Spleen (tissue), 11 donors: ENCODE results near the gene ACSS1. TPM values are rescaled to one million over a fixed set of nuclear protein-coding genes. Genes with fewer than 3 reads are reported as not detected.

Experiments
- DNase-seq: peaks from one replicate; pipeline ENCODE4 v3.0.0-alpha.2; 2020
- H3K27ac ChIP-seq, 8 donors: fragments of 200-600 bp; sonication (generic) in 7 of 8; 1 replicate in 4 of 8; 2 replicates in 4 of 8; pipeline versions ENCODE4 v1.5.0 to v1.8.0; 2016 to 2021; ENCODE audit warnings: inconsistent platforms in 4 of 8, mild to moderate bottlenecking in 4 of 8, moderate library complexity in 1 of 8
- H3K27me3 ChIP-seq, 7 donors: fragments of 200-600 bp; sonication (generic) in 6 of 7; replicated peaks in 1 of 7; 1 replicate in 4 of 7; 2 replicates in 3 of 7; pipeline versions ENCODE4 v1.5.0 to v1.8.0; 2016 to 2021; ENCODE audit warnings: inconsistent platforms in 3 of 7, mild to moderate bottlenecking in 1 of 7
- H3K36me3 ChIP-seq, 6 donors: fragments of 200-600 bp; sonication (generic) in 5 of 6; 1 replicate in 4 of 6; 2 replicates in 2 of 6; pipeline versions ENCODE4 v1.5.0 to v1.8.0; 2016 to 2021; ENCODE audit warnings: inconsistent platforms in 2 of 6
- H3K4me1 ChIP-seq, 6 donors: fragments of 200-600 bp; sonication (generic) in 5 of 6; 1 replicate in 3 of 6; 2 replicates in 3 of 6; pipeline versions ENCODE4 v1.5.0 to v1.8.0; 2016 to 2021; ENCODE audit warnings: inconsistent platforms in 3 of 6
- H3K4me3 ChIP-seq, 8 donors: fragments of 200-600 bp; sonication (generic) in 7 of 8; 1 replicate in 4 of 8; 2 replicates in 4 of 8; pipeline versions ENCODE4 v1.5.0 to v1.8.0; 2016 to 2021; ENCODE audit warnings: inconsistent platforms in 4 of 8, mild to moderate bottlenecking in 4 of 8, moderate library complexity in 2 of 8
- H3K9me3 ChIP-seq, 8 donors: fragments of 200-600 bp; sonication (generic) in 7 of 8; 1 replicate in 4 of 8; 2 replicates in 4 of 8; pipeline versions ENCODE4 v1.5.0 to v1.8.0; 2016 to 2021; ENCODE audit warnings: inconsistent platforms in 4 of 8
- POLR2A ChIP-seq, 3 donors: fragments of 450-650 bp; IDR thresholded peaks; one replicate each; pipeline ENCODE4 v1.5.1; 2017; ENCODE audit warnings: antibody characterized with exemption in 3 of 3, mild to moderate bottlenecking in 1 of 3
- POLR2AphosphoS5 ChIP-seq, 3 donors: sonication (generic); formaldehyde crosslinking; IDR thresholded peaks; one replicate each; pipeline ENCODE4 v1.5.1; 2017; ENCODE audit warnings: antibody characterized with exemption in 3 of 3
- WGBS, 5 donors: extraction: QIAGEN DNeasy Blood & Tissue Kit in 3 of 5; methylation state at CpG; one replicate each; pipeline versions ENCODE4 v1.1.5 to v1.1.7; 2013 to 2018; 5-methylcytosine and 5-hydroxymethylcytosine counted together
- intact Hi-C: fragments of 100-400 bp; cut with DNase I; formaldehyde crosslinking; loops from one replicate; pipeline ENCODE4 v1.15.0; 2023; ENCODE audit warnings: low total_unique reads
- polyA plus RNA-seq, 3 donors: library from polyadenylated mRNA; stranded (reverse); fragments of 200-250 nt; gene quantifications; one replicate each; pipeline ENCODE4 v1.2.1, GENCODE V29; 2013
- total RNA-seq, 7 donors: library from RNA; depleted of rRNA in 3 of 7; stranded (reverse); fragments of >200 nt in 3 of 7; fragmentation: NEBNext Ultra II Directional in 4 of 7; extraction: Animal tissue kit (Norgen Biotek cat#: 25700) in 4 of 7; gene quantifications; one replicate each; pipeline versions ENCODE4 v1.1.0 to v1.2.1, GENCODE V29; 2016 to 2021
- TF ChIP-seq, protein P1 (sequence below), 11 experiments: fragments of 200-600 bp in 7 of 11; fragments of 450-650 bp in 4 of 11; sonication (generic) in 4 of 11; IDR thresholded peaks in 8 of 11; conservative IDR thresholded peaks in 3 of 11; 1 replicate in 7 of 11; 2 replicates in 4 of 11; pipeline versions ENCODE4 v1.4.0 to v1.8.0; 2016 to 2021; ENCODE audit warnings: antibody characterized with exemption in 11 of 11, inconsistent platforms in 4 of 11, mild to moderate bottlenecking in 1 of 11
- donor health status: healthy with polysubstance abuse.
- donor health status: DM: no; HTN: no; CAD: no; lungs with moderate emphysema.
- donor health status: DM: no; HTN: no; CAD: no.
- donor health status: Bipolar disorder and iron deficiency.
- donor health status: healthy.
- donor health status: DM: no; HTN: no; CAD: no.
- donor health status: DM: yes; HTN: yes; CAD: no.

ACSS1 gene
- total and polyA plus RNA-seq, 10 donors = 20.3 to 50.8 (median 36.4) TPM

DNA sequence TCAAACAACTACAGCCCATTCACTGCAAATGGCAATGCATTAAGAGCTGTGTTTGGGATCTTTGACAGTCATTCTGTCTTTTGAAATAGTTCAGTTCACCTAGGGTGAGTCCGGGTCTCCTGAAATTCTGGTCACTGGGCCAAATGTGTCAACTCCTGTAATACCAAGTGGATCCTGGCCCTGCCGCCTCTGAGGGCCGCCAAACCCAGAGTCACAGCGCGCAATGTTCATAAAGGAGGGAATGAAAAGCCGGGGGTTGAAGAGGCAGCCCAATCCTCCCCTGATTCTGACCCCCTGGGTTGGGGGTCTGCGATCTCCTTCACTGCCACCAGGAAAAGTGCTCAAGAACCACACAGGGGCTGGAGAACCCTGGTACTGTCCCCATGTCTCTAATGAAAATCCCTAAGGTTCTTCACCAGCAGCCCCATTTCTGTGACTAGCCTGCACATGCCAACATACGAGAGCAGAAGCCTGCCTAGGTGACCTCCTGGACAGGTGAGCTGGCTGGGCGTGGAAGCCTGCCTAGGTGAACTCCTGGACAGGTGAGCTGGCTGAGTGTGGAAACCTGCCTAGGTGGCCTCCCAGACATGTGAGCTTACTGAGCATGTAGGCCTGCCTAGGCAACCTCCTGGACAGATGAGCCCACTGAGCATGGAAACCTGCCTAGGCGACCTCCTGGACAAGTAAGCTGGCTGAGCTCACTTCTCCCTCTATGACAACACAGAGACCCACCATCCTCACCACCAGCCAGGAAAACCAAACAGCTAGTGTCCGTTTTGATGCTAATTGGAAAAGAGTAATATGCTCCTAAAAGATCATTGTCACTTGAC, 49.3 kb downstream of the ACSS1 start:
- no peaks in the 10 kb centered on the region for H3K9me3 ChIP-seq
- H3K27ac ChIP-seq = no peak overlapping the region
- H3K4me3 ChIP-seq = no peak overlapping the region
- WGBS, 5 donors = 92 to 99% (median 95%) methylated on average over 10 to 11 of the region's 11 CpGs
- intact Hi-C loops = loop anchor here (10.0 kb wide), 1 partner anchor 166 kb away; no protein-coding TSS in a partner anchor
- H3K36me3 ChIP-seq = peaks cover 2 to 100% (median 79%) of the 10 kb centered on the region in 6 donors
- H3K27me3 ChIP-seq = no peaks in the 10 kb centered on the region
- H3K4me1 ChIP-seq = no peaks in the 10 kb centered on the region
- TF ChIP-seq, protein P1, sequence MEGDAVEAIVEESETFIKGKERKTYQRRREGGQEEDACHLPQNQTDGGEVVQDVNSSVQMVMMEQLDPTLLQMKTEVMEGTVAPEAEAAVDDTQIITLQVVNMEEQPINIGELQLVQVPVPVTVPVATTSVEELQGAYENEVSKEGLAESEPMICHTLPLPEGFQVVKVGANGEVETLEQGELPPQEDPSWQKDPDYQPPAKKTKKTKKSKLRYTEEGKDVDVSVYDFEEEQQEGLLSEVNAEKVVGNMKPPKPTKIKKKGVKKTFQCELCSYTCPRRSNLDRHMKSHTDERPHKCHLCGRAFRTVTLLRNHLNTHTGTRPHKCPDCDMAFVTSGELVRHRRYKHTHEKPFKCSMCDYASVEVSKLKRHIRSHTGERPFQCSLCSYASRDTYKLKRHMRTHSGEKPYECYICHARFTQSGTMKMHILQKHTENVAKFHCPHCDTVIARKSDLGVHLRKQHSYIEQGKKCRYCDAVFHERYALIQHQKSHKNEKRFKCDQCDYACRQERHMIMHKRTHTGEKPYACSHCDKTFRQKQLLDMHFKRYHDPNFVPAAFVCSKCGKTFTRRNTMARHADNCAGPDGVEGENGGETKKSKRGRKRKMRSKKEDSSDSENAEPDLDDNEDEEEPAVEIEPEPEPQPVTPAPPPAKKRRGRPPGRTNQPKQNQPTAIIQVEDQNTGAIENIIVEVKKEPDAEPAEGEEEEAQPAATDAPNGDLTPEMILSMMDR (IDR thresholded peaks at IDR 0.05 in 8 of 11, conservative IDR thresholded peaks at IDR 0.05 in 3 of 11) = no peak
- TF ChIP-seq POLR2A (IDR thresholded peaks at IDR 0.05) (no peak), POLR2AphosphoS5 (IDR thresholded peaks at IDR 0.05) (no peak)
- DNase-seq = peak; percentile 64

DNA sequence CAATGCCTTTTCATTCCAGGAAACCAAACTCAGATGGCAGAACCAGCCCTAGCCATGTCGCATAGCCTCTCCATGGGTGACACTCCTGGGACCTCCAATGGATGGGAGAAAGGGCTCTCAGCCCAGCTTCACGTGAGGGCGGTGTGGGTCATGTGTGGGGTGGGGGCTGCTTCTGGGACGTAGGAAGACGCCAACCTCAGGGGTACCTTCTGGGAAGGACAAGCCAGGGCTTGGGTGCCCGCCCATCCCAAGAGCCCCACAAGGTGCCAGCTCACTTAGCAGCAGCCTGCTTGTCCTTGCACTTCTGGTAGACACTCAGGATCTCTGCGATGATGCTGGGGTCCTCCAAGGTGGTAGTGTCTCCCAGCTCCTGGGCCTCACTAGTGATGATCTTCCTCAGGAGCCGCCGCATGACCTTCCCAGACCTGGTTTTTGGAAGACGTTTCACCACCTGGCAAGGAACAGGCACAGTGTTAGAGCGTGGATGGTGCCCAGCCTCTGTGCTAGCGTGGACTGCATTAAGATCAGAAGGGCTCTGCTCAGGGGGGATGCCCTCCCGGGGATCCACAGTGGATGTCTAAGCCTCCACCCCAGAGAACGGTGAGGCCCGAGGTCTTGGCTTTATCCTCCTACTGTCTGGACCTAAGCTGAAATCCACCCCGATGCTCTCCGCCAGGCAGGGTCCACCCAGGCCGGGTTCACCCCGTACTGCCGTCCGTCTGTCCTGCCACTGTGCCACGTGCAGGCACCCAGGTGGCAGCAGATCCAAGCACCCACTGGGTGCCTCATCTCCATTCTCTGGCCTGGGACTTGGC, 50.2 kb downstream of the ACSS1 start:
- Histone ChIP-seq H3K4me1 (no peaks in the 10 kb centered on the region), H3K27ac (no peak overlapping the region), H3K27me3 (no peaks in the 10 kb centered on the region), H3K4me3 (no peak overlapping the region), H3K9me3 (no peaks in the 10 kb centered on the region), H3K36me3 (peaks cover 0 to 100% (median 71%) of the 10 kb centered on the region in 6 donors)
- intact Hi-C loops = loop anchor here (10.0 kb wide), 1 partner anchor 167 kb away; no protein-coding TSS in a partner anchor
- DNase-seq = peak; percentile 48
- WGBS, 5 donors = 92 to 97% (median 94%) methylated on average over 17 to 22 of the region's 22 CpGs
- no peak for TF ChIP-seq POLR2AphosphoS5 (IDR thresholded peaks at IDR 0.05)
- TF ChIP-seq, protein P1 (IDR thresholded peaks at IDR 0.05 in 8 of 11, conservative IDR thresholded peaks at IDR 0.05 in 3 of 11) = no peak
- TF ChIP-seq POLR2A (IDR thresholded peaks at IDR 0.05) = no peak

- 86 to 92% (median 90%) methylated on average over 12 of the region's 12 CpGs for WGBS, 5 donors
- Histone ChIP-seq H3K27ac (no peak overlapping the region), H3K9me3 (no peaks in the 10 kb centered on the region), H3K36me3 (peaks cover 0 to 93% (median 61%) of the 10 kb centered on the region in 6 donors), H3K4me1 (no peaks in the 10 kb centered on the region), H3K27me3 (no peaks in the 10 kb centered on the region), H3K4me3 (no peak overlapping the region)
- peak; percentile 44 for DNase-seq
- intact Hi-C loops = loop anchor here (10.0 kb wide), 1 partner anchor 168 kb away; no protein-coding TSS in a partner anchor
- TF ChIP-seq POLR2AphosphoS5 (IDR thresholded peaks at IDR 0.05) (no peak), POLR2A (IDR thresholded peaks at IDR 0.05) (no peak)
- TF ChIP-seq, protein P1 (IDR thresholded peaks at IDR 0.05 in 8 of 11, conservative IDR thresholded peaks at IDR 0.05 in 3 of 11) = no peak
These were observed 51.3 kb downstream of the ACSS1 start for GRCh38 chr20:25006431-25007167.
